HG03139 (cell line): ENCODE data around the gene ABLIM3.

Experiments used
- ATAC-seq: cut with Tn5 transposase; IDR thresholded peaks from one replicate; pipeline ENCODE4 v1.9.1; 2021; ENCODE audit not compliant: unreplicated experiment

Gene ABLIM3

GRCh38 chr5:149156435-149157083, 15.3 kb downstream of the ABLIM3 start:
- ATAC-seq: no peak

GRCh38 chr5:149157330-149157729, 16.0 kb downstream of the ABLIM3 start:
- ATAC-seq: no peak

DNA sequence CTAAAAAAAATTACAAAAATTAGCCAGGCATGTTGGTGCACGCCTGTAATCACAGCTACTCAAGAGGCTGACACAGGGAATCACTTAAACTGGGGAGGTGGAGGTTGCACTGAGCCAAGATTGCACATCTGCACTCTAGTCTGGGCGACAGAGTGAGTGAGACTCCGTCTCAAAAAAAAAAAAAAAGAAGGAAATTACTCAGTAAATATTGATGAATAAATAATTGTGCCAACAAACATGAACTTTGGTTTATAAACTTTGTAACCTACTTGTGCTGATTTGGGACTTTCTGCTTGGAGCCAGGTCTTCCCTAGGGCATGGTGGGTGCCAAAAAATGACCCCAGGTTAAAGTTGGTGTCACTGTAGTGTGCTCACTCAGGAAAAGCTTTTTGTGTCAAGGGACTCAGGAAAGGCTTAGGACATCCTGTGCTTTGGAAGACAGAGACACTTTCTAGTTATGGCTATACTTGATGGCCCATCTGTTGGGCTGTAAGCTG, 19.0 kb downstream of the ABLIM3 start:
- ATAC-seq: no peak

- no peak for ATAC-seq
Measured at GRCh38 chr5:149161026-149161687, 19.9 kb downstream of the ABLIM3 start.

DNA sequence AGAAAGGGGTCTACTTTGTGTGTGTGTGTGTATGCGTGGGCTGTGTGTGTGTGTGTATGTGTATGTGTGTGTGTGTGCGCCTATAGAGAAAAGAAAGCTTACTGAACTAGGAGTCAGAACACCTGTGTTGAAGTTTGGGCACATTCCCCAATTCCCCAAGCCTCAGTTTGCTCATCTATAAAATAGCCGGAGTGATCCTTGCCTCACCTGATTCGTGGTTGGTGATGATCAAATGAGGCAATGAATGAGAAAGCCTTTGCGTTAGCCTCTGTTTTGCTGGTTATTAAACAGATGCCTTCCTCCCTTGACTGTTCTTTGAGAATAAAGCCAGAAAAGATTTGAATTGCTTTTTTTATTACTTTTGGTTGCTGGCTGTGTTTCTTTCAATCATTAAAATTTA, 20.6 kb downstream of the ABLIM3 start:
- no peak for ATAC-seq

DNA sequence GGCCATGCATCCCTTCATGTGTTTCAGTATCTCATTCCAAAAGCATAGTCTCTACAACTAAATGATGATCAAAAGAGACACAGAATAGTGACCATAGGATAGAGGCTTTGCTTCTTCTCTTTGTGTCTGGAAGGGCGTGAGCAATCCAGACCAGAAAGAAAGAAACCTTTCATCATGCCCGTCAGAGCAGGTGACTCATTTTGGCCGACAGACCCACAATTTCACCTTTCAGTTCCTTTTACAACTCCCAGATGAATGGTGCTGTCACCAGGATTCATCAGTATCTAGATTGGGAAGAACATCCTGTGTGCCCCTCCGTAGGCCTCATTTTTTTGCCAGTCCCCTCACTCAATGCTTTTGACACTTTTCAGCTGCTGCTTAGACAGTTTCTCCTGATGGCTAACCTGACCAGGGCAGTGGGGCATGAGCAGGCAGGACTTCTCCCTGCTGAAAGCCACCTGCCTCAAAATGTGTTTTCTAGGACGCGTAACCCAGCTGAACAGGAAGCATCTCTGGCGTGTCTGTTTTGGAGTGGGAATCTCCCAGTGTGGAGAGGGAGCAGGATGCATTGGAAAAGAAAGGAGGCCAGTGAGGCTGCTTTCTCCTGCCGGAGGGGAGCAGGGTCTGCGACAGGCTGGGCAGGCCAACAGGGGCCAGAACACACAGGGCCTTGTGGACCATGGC, 21.2 kb downstream of the ABLIM3 start:
- peak; percentile 63 for ATAC-seq

DNA sequence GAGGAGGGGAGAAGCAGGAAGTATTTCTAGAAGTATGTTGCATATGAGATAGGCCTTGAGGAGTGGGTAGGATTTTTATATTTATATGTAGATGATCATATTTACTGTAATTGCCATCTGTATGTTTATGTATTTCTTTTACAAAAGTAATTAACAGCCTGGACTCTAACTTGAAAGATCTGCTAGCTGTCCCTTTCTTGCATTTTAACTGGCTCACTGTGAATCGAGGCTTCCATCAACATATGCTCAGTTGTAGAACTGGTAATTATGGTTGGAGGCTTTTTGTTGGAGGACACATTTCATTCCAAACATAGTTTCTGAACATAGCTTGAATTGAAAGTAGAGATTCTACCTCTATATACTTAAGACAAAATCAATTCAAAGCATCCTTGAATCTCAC, 23.4 kb downstream of the ABLIM3 start:
- ATAC-seq: no peak

GRCh38 chr5:149166128-149166527, 24.8 kb downstream of the ABLIM3 start:
- no peak for ATAC-seq

GRCh38 chr5:149166591-149167100, 25.4 kb downstream of the ABLIM3 start:
- ATAC-seq: no peak

DNA sequence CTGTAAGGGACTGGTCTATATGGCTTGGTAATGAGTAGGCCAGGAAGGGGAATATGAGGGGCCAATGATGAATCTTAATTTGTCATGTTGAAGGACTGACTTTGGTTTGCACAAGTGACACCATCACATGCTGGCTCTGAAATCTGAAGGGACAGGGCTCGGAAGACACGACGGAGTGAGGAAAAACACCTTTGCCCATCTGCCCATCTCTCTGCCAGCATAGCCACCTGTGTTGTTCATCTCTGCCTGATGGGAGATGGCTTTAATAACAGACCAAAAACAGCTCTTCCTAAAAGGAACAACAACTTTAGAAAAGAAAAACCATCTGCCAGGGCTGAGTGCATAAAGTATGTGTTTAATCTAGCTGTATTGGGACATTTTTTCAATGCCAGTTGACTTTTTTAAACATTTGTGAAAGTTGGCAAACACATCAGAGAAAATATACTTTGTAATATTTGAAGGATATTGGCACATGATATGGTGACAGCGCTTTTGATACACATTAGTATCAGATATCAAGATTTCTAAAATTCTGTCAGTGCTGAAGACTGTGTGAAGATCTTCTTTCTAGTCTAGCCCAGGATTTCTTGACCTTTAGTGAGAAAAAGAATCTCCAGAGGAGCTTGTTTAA, 27.1 kb downstream of the ABLIM3 start:
- no peak for ATAC-seq

DNA sequence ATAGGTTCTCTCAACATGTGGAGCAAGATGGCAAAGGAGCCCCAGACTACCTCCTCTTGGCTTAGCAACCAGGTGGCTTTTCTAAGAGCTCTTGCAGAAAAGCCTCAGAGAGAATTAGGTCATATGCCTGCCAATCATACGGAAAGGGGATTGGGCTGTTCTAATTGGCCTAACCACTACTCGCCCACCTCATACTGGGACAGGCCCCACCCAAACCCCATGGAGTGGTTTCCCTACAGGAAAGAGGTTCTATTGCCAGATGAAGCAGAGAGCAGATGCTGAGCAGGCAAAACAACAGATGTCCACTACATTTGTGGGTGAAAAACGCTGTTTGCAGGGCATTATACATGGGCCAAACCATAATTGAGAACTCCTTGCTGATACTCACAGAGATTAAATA, 29.0 kb downstream of the ABLIM3 start:
- no peak for ATAC-seq

GRCh38 chr5:149172261-149172660, 31.0 kb downstream of the ABLIM3 start:
- no peak for ATAC-seq

DNA sequence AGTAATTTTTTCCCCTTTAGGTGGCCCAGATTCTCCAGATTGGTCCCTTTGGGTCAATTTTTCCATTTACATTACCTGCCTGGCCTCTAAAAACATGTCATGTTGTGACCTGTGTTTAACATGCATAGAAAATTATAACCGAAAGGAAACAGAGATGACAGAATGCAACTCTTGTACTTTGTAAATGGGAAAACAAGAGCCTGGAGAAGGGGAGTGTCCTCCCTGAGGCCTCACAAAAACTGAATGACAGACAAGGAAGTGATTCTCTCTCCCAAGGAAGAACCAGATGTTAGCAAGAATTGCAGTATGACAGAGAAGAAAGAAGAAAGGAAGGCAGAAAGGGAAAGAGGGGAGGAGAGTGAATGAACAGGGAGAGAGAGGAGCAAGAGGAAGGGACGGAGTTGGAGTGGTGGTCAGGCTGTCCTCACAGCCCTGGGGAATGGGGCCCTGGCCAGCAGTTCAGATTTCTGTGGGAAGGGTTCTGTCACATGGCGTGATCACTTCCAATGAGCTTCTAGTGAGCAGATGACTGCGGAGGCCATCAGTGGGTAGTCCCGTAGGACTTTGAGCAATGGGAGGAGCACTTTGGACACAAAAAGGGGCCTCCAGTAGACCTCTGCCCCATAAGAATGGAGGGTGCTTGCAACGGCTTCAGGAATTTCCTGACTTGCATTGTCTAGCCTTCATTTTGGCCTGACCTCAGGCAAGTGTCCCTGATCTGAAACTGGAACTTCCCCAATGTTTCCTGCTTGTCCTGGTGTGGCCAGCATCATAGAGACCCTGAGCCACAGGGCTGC, 31.6 kb downstream of the ABLIM3 start:
- ATAC-seq: no peak

DNA sequence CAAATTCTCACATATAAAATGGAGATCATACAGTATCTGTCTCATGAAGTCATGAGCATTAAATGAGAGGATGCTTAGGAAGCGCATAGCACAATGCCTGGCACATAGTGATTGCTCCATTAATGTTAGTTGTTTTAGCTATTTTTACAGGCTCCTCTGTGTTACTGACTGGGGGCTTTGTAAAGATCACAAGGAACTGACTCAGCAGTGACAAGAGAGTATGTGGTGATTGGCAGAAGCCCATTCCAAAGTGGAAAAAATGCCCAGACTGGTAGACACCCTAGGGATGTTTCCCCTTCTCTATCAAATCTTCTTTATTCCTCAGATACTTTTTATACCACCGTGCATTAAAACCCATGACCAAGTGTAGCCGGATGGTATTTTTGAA, 33.5 kb downstream of the ABLIM3 start:
- no peak for ATAC-seq

DNA sequence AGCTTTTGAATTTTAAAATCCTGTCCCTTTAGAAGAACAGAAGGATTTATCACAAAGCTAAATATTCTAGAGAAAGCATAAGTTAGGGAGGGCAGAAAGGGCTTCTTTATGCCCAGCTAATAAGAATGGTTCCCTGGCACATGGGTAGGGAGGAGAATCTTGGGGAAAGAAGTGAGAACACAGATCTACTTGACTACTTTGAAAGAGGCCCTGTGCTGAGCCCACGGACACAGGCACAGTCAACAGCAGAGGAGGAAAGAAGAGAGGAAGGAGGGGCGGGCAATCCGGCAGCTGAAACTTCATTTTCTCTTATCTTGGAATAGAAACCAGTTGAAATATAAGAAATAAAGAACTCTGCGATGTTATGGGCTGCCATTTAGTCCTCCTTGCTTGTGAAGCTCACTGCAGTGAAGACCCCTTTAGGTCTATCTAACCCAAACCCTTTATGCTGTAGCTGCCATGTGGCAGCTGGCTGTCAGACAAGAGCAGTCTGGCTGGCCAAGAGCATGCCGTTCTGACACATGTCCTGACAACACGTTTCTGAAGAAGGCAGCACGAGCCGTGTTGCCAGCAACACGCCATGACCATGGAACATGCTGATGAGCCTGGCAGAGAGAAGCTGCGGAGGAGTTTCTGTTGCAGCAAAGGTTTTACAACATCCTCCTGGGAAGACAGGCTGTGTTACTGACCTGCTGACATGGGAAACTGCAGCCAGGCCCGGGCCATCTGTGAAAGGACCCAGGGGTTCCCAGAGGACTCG, 34.2 kb downstream of the ABLIM3 start:
- ATAC-seq: no peak

- ATAC-seq: no peak
Measured at GRCh38 chr5:149177339-149177843, 36.1 kb downstream of the ABLIM3 start.

GRCh38 chr5:149177911-149178565, 36.7 kb downstream of the ABLIM3 start:
- ATAC-seq: no peak

- ATAC-seq: no peak
Measured at GRCh38 chr5:149181732-149182131, 40.4 kb downstream of the ABLIM3 start.

- ATAC-seq: no peak
Measured at GRCh38 chr5:149182241-149182640, 40.9 kb downstream of the ABLIM3 start.
